ENCODE measurements around the gene PITX1.

Gene PITX1

DNA sequence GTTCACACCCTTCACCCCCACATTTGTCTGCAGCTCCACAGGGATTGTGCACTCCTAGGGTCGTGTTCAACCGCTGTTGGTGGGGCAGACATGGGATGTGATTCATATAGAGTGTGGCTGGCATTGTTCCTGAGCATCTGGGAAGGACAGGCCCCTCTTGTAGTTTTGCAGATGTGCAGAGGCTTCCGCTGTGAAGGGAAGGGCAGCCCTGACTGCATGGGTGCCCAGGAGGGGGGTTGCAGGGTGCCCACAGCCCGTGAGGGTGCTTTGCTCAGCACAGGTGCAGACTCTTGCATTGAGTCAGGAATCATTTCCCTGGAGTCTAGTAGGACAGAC, 30.2 kb upstream of the PITX1 start:
- H3K36me3 ChIP-seq (replicated peaks): no peaks in the 10 kb centered on the region
- peaks cover 2% of the 10 kb centered on the region for H3K27me3 ChIP-seq (replicated peaks)
- no peak overlapping the region for H3K4me3 ChIP-seq (ENCODE audit: low read depth, low read length)
- no peak overlapping the region for H3K27ac ChIP-seq
- in situ Hi-C loops (cut with HindIII; ENCODE audit: low pct_ligation_motif_present, low sequenced_read_pairs): no loop called here
- TF ChIP-seq, protein P1, sequence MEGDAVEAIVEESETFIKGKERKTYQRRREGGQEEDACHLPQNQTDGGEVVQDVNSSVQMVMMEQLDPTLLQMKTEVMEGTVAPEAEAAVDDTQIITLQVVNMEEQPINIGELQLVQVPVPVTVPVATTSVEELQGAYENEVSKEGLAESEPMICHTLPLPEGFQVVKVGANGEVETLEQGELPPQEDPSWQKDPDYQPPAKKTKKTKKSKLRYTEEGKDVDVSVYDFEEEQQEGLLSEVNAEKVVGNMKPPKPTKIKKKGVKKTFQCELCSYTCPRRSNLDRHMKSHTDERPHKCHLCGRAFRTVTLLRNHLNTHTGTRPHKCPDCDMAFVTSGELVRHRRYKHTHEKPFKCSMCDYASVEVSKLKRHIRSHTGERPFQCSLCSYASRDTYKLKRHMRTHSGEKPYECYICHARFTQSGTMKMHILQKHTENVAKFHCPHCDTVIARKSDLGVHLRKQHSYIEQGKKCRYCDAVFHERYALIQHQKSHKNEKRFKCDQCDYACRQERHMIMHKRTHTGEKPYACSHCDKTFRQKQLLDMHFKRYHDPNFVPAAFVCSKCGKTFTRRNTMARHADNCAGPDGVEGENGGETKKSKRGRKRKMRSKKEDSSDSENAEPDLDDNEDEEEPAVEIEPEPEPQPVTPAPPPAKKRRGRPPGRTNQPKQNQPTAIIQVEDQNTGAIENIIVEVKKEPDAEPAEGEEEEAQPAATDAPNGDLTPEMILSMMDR (IDR thresholded peaks at IDR 0.05; ENCODE audit: low read depth, low read length, missing control alignments): no peak
- DNase-seq: no peak

DNA sequence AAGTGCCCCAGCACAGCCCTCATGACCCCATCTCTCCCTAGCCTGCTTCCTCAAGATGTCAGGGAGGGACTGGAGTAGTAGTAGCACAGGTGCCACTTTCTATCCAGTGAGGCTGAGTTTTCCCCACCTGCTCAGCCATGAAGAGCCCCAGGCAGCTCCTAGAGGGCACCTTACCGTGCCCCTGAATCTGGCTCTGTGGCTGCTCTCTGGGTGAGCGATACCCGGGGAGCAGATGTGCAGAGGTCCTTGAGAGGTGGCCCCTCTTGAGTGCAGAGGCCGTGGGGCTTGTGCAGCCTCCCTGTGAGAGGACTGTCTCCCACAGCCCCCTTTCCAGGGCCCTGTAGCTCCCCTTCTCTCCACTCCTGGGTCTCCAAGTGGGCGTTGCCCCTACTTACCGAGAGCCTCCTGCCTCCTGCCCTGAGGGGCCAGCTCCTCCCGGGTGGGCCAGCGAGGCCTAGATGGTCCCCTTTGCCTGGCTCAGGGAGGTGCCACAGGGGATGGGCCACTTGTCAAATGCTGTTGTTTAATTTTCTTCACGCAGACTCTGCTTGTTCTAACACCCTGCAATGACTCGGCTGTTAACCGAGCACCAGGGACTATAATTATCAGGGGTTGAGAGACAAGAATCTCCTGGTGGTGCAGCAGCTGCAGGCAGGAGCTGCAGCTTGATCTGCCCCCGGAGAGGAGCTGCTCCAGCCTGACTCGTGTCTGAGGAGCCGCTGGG, 29.6 kb upstream of the PITX1 start:
- Histone ChIP-seq H3K27me3 (replicated peaks) (peaks cover 2% of the 10 kb centered on the region), H3K4me3 (ENCODE audit: low read depth, low read length) (no peak overlapping the region), H3K36me3 (replicated peaks) (no peaks in the 10 kb centered on the region), H3K27ac (no peak overlapping the region)
- TF ChIP-seq, protein P1 (IDR thresholded peaks at IDR 0.05; ENCODE audit: low read depth, low read length, missing control alignments): no peak
- no peak for DNase-seq
- in situ Hi-C loops (cut with HindIII; ENCODE audit: low pct_ligation_motif_present, low sequenced_read_pairs): no loop called here

DNA sequence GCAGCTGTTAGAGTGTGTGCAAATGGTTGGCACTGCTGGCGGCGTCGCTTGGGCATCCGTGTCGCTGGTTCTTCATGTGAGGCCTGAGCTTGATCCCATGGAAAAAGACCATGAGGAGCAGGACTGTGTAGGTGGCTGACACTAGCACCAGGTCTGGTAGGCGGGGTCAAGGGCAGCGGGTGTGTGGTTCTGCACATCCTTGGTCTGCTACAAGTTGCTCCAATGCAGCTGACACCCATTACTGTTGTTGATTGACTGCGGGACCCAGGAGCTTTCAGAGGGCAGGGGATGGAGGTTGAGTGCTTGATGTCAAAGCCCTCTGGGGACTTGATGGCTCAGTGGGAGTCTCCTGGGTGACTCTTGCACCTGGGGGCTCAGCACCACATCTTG, 29.0 kb upstream of the PITX1 start:
- DNase-seq: no peak
- TF ChIP-seq, protein P1 (IDR thresholded peaks at IDR 0.05; ENCODE audit: low read depth, low read length, missing control alignments): no peak
- Histone ChIP-seq H3K27me3 (replicated peaks) (peaks cover 2% of the 10 kb centered on the region), H3K27ac (no peak overlapping the region), H3K4me3 (ENCODE audit: low read depth, low read length) (no peak overlapping the region), H3K36me3 (replicated peaks) (no peaks in the 10 kb centered on the region)
- in situ Hi-C loops (cut with HindIII; ENCODE audit: low pct_ligation_motif_present, low sequenced_read_pairs): no loop called here

DNA sequence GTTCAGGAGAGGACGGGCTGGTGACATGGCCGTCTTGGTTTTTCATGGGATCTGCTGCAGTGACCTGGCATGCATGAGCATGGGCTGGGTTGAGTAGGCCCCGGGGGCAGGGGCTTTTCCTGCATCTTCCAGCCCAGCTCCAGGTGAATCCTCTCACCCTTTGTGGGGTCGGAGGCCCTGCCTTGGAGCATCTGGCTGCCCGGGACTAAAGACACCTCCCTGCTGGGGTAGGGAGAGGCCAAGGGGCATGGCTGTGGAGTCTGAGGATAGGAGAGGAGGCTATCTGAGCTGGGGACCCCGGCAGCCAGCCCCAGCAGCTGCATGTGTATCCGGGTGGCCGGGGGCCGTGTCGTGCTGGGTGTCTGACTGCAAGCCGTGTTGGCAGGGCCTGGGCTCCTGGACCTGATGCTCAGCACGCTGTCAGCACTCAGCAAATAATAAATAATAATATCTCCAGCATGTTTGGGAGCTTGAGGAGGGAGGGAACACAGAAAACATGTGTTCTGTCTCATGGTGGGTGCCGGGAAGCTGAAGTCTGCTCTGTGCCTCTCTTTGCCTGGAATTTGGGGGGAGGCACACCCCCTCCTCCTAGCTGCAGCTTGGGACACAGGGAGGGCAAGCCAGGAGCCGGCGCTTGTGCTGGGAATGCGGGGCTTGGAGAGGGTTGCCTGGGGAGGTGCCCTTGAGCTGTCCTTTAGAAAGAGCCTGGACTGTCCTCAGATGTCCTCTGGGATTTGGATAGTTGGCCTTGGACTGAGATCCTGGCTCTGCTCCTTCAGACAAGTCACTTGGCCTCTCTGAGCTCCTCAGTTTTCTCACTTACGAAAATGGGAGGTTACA, 28.4 kb upstream of the PITX1 start:
- Histone ChIP-seq H3K4me3 (ENCODE audit: low read depth, low read length) (no peak overlapping the region), H3K36me3 (replicated peaks) (no peaks in the 10 kb centered on the region), H3K27ac (no peak overlapping the region), H3K27me3 (replicated peaks) (peaks cover 2% of the 10 kb centered on the region)
- TF ChIP-seq, protein P1 (IDR thresholded peaks at IDR 0.05; ENCODE audit: low read depth, low read length, missing control alignments): no peak
- in situ Hi-C loops (cut with HindIII; ENCODE audit: low pct_ligation_motif_present, low sequenced_read_pairs): no loop called here
- DNase-seq: no peak

DNA sequence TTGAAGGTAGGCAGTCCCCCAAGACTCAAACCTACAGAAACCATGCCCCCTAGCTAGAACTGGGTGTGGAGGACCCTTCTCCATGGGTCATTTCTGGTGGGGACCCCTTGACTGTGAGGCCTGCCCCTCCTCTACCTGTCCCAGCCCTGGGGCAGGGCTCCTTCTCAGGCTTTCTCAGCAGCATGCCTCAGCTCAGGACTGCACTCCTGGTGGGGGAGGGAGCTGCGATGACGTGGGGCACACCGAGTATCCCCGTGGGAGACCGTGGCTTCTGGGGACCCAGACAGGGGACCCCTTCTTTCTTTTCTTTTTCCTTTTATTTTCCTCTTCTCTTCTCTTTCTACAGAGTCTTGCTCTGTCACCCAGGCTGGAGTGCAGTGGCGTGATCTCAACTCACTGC, 27.0 kb upstream of the PITX1 start:
- in situ Hi-C loops (cut with HindIII; ENCODE audit: low pct_ligation_motif_present, low sequenced_read_pairs): no loop called here
- TF ChIP-seq, protein P1 (IDR thresholded peaks at IDR 0.05; ENCODE audit: low read depth, low read length, missing control alignments): no peak
- peaks cover 3% of the 10 kb centered on the region for H3K27me3 ChIP-seq (replicated peaks)
- H3K4me3 ChIP-seq (ENCODE audit: low read depth, low read length): no peak overlapping the region
- no peak for DNase-seq
- H3K36me3 ChIP-seq (replicated peaks): no peaks in the 10 kb centered on the region
- H3K27ac ChIP-seq: no peak overlapping the region

All from brain microvascular endothelial cell (primary cell).